Right lobe of liver (tissue), 6 donors: Measurements from ENCODE around the gene NCOA6. TPM values are rescaled to one million over a fixed set of nuclear protein-coding genes. Genes with fewer than 3 reads are reported as not detected.

Experiments used
- ATAC-seq, 4 donors: fragments of 200-7000 bp; cut with Tn5 transposase; one replicate each; pipeline ENCODE4 v1.9.1; 2020; ENCODE audit warnings: mild to moderate bottlenecking in 4 of 4, moderate library complexity in 4 of 4
- DNase-seq, 3 donors: peaks; one replicate each; pipeline ENCODE4 v3.0.0-alpha.2; 2020
- H3K27ac ChIP-seq, 3 donors: fragments of 200-600 bp; one replicate each; pipeline ENCODE4 v1.8.0; 2022
- H3K27me3 ChIP-seq, 2 donors: fragments of 200-600 bp; one replicate each; pipeline ENCODE4 v1.8.0; 2022
- H3K36me3 ChIP-seq, 4 donors: fragments of 200-600 bp; sonication (generic) in 1 of 4; one replicate each; pipeline versions ENCODE4 v1.5.1 to v1.8.0; 2017 to 2022; ENCODE audit warnings: control low read depth in 1 of 4
- H3K4me1 ChIP-seq, 4 donors: fragments of 200-600 bp; sonication (generic) in 1 of 4; one replicate each; pipeline versions ENCODE4 v1.5.1 to v1.8.0; 2017 to 2022; ENCODE audit warnings: control low read depth in 1 of 4
- H3K4me3 ChIP-seq, 3 donors: fragments of 200-600 bp; one replicate each; pipeline ENCODE4 v1.8.0; 2022
- H3K9me3 ChIP-seq, 4 donors: fragments of 200-600 bp; sonication (generic) in 1 of 4; one replicate each; pipeline versions ENCODE4 v1.5.1 to v1.8.0; 2017 to 2022; ENCODE audit warnings: control low read depth in 1 of 4
- CTCF ChIP-seq, 4 donors: fragments of 200-600 bp in 3 of 4; fragments of 450-650 bp in 1 of 4; IDR thresholded peaks; one replicate each; pipeline versions ENCODE4 v1.5.1 to v1.8.0; 2016 to 2022; ENCODE audit warnings: antibody characterized with exemption in 4 of 4, mild to moderate bottlenecking in 2 of 4
- POLR2A ChIP-seq: fragments of 450-650 bp; IDR thresholded peaks from one replicate; pipeline ENCODE4 v1.6.1; 2017; ENCODE audit warnings: antibody characterized with exemption, mild to moderate bottlenecking
- WGBS: methylation state at CpG from one replicate; pipeline ENCODE4 v1.1.6; 2018; ENCODE audit warnings: low coverage, low lambda C conversion rate; ENCODE audit not compliant: insufficient coverage; ENCODE audit errors: missing lambda C conversion rate; 5-methylcytosine and 5-hydroxymethylcytosine counted together
- intact Hi-C, 2 donors: fragments of 100-400 bp; cut with DNase I; formaldehyde crosslinking; loops; one replicate each; pipeline versions ENCODE4 v1.11.2 to v1.14.1; 2022
- total RNA-seq, 6 experiments: library from RNA; depleted of rRNA in 2 of 6; stranded (reverse); fragments of >200 nt in 2 of 6; fragmentation: NEBNext Ultra II Directional in 3 of 6; extraction: Animal tissue kit (Norgen Biotek cat#: 25700) in 3 of 6; gene quantifications; one replicate each; pipeline versions ENCODE4 v1.1.0 to v1.2.4, GENCODE V29; 2016 to 2023
- donor health status: DM: no; HTN: yes; CAD: no.
- donor health status: DM: no; HTN: no; CAD: no.
- donor health status: DM: no; HTN: no; CAD: no.
- donor health status: DM: no; HTN: yes; CAD: no.
- donor health status: DM: no; HTN: yes; CAD: no.

The NCOA6 gene
- total RNA-seq, 6 experiments from 2014 or later = 10.0 to 12.9 (median 11.1) TPM

GRCh38 chr20:34701405-34702085 lies 123.9 kb downstream of the NCOA6 start:
- DNase-seq = no peak
- H3K4me1 ChIP-seq = peaks cover 0 to 14% (median 1%) of the 10 kb centered on the region in 4 donors
- no peak overlapping the region for H3K4me3 ChIP-seq
- no peaks in the 10 kb centered on the region for H3K9me3 ChIP-seq
- TF ChIP-seq CTCF (IDR thresholded peaks at IDR 0.05) (no peak), POLR2A (no peak)
- intact Hi-C loops = loop anchor here (10.0 kb wide), 2 partner anchors 157 to 167 kb away; no protein-coding TSS in a partner anchor
- no peak overlapping the region for H3K27ac ChIP-seq
- no peak for ATAC-seq
- WGBS = 83% methylated on average over 1 of the region's 6 CpGs
- H3K36me3 ChIP-seq = no peaks in the 10 kb centered on the region
- no peaks in the 10 kb centered on the region for H3K27me3 ChIP-seq

GRCh38 chr20:34693414-34693813 lies 132.0 kb downstream of the NCOA6 start:
- Histone ChIP-seq H3K27me3 (no peaks in the 10 kb centered on the region), H3K27ac (no peak overlapping the region), H3K4me3 (no peak overlapping the region), H3K36me3 (no peaks in the 10 kb centered on the region), H3K9me3 (no peaks in the 10 kb centered on the region), H3K4me1 (no peaks in the 10 kb centered on the region)
- WGBS = 43% methylated on average over 3 of the region's 4 CpGs
- no peak for DNase-seq
- intact Hi-C loops = no loop called here
- ATAC-seq = peak in 3 of 4 donors; percentile 16 to 54 (median 42)
- TF ChIP-seq CTCF (IDR thresholded peaks at IDR 0.05) (no peak), POLR2A (no peak)

GRCh38 chr20:34691838-34692237 lies 133.6 kb downstream of the NCOA6 start:
- intact Hi-C loops = no loop called here
- Histone ChIP-seq H3K36me3 (no peaks in the 10 kb centered on the region), H3K27ac (no peak overlapping the region), H3K27me3 (no peaks in the 10 kb centered on the region), H3K9me3 (no peaks in the 10 kb centered on the region), H3K4me3 (no peak overlapping the region), H3K4me1 (no peaks in the 10 kb centered on the region)
- 86% methylated on average over 3 of the region's 3 CpGs for WGBS
- no peak for ATAC-seq
- DNase-seq = no peak
- no peak for TF ChIP-seq CTCF (IDR thresholded peaks at IDR 0.05)
- no peak for TF ChIP-seq POLR2A

- no peaks in the 10 kb centered on the region for H3K9me3 ChIP-seq
- H3K4me3 ChIP-seq = no peak overlapping the region
- ATAC-seq (peak; percentile 58 to 92 (median 72)), DNase-seq (no peak)
- no peak overlapping the region for H3K27ac ChIP-seq
- TF ChIP-seq CTCF (IDR thresholded peaks at IDR 0.05) = no peak
- TF ChIP-seq POLR2A = no peak
- intact Hi-C loops = no loop called here
- no CpG with 5 or more reads among the region's 2 CpGs for WGBS
- H3K4me1 ChIP-seq = no peaks in the 10 kb centered on the region
- H3K27me3 ChIP-seq = no peaks in the 10 kb centered on the region
- no peaks in the 10 kb centered on the region for H3K36me3 ChIP-seq
These were observed 136.0 kb downstream of the NCOA6 start for GRCh38 chr20:34689486-34689885.
